ENCODE measurements around the gene UXS1.

DNA sequence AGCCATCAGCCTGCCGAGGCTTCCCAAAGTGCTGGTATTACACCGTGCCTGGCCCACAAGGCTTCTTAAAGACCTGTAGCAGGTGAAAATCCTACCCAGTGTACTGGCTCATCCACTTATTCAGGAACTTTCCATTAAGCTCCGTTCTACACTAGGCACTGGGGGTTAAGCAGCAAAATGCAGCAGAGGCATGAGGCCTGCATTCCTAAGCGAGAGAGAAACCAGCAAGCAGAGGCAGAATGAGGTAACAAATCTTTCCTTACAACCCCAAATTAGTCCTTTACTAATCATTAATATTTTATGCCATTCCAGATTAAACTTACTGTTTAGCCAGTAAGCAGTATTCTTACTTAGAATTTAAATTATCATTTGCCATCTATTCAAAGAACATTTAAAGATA, 32.8 kb downstream of the UXS1 start:
- TF ChIP-seq CTCF (conservative IDR thresholded peaks at IDR 0.05; ENCODE audit: low read depth, low read length) (no peak), EZH2 (IDR thresholded peaks at IDR 0.05; ENCODE audit: low read length, unreplicated experiment) (no peak), EZH2phosphoT487 (IDR thresholded peaks at IDR 0.05; ENCODE audit: borderline replicate concordance, low read length) (no peak)
